Stimulated activated effector memory CD8-positive, alpha-beta T cell treated with anti-CD3 and anti-CD28 coated beads, Interleukin-12 subunit alpha, Interleukin-12 subunit beta, amount 100 ng/mL, for 72 hours (primary cell): Measurements from ENCODE around the gene KRTAP5-2.
"Not testable (repeated sequence)": the region's sequence is repeated elsewhere in the genome, so short reads cannot be mapped to it uniquely, and the experiment has no call there.

Experiments
- ATAC-seq: fragments of 150-1000 bp; cut with Tn5 transposase; 2 replicates; pipeline ENCODE4 v1.10.0; 2021
- DNase-seq, 2 donors: peaks; one replicate each; pipeline ENCODE4 v3.0.0; 2021 to 2022; ENCODE audit warnings: low spot score in 2 of 2
- H3K27ac Mint-ChIP-seq: one replicate; pipeline ENCODE4 v1.8.0; 2022; ENCODE audit warnings: mild to moderate bottlenecking, mixed read lengths
- H3K36me3 Mint-ChIP-seq: one replicate; pipeline ENCODE4 v1.8.0; 2022; ENCODE audit warnings: mild to moderate bottlenecking, mixed read lengths
- H3K4me1 Mint-ChIP-seq: one replicate; pipeline ENCODE4 v1.8.0; 2022; ENCODE audit warnings: mixed read lengths
- H3K4me3 Mint-ChIP-seq: one replicate; pipeline ENCODE4 v1.8.0; 2022; ENCODE audit warnings: mild to moderate bottlenecking, mixed read lengths
- H3K9me3 Mint-ChIP-seq: one replicate; pipeline ENCODE4 v1.8.0; 2022; ENCODE audit warnings: mixed read lengths

The KRTAP5-2 gene, protein sequence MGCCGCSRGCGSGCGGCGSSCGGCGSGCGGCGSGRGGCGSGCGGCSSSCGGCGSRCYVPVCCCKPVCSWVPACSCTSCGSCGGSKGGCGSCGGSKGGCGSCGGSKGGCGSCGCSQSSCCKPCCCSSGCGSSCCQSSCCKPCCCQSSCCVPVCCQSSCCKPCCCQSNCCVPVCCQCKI

DNA sequence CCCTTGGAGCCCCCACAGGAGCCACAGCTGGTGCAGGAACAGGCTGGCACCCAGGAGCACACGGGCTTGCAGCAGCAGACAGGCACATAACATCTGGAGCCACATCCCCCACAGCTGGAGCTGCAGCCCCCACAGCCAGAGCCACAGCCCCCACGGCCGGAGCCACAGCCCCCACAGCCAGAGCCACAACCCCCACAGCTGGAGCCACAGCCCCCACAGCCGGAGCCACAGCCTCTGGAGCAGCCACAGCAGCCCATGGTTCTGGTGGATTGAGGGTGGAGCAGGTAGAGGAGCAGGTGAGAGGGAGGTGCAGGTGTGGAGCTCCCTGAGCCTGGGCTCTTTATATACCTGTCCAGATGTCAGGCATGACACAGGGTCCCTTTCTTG is at the start of gene KRTAP5-2:
TSS of gene KRTAP5-2 (minus strand) at position 301 of the 387 bp plus-strand sequence. CDS start at position 257, 44 bp downstream.
- no peak for ATAC-seq
- H3K27ac Mint-ChIP-seq: peak within 1 kb of the TSS; percentile 40

DNA sequence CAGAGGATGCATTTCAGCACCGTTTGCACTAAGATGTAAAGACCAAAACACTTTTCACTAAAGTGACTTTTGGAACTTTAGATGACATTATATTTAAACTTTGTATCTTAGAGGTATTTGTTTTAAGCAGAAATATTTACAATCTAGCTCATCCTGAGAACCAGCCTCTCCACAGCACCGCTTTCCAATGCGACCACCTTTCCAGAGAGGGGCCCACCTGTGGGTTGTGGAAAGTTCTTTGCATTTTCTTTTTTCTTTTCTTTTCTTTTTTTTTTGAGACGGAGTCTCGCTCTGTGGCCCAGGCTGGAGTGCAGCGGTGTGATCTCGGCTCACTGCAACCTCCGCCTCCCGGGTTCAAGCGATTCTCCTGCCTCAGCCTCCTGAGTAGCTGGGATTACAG is 48.4 kb upstream of the KRTAP5-2 start:
- not testable (repeated sequence) for H3K4me3 Mint-ChIP-seq, H3K9me3 Mint-ChIP-seq, H3K4me1 Mint-ChIP-seq, DNase-seq, ATAC-seq, H3K36me3 Mint-ChIP-seq, H3K27ac Mint-ChIP-seq

More for the DNA sequence above, at the start of gene KRTAP5-2:
- no peak for DNase-seq
- Mint-ChIP-seq H3K9me3 (no peaks in the 10 kb centered on the region), H3K4me1 (peaks cover 36% of the 10 kb centered on the region), H3K4me3 (no peak within 1 kb of the TSS), H3K36me3 (no peaks in the 10 kb centered on the region)

- Mint-ChIP-seq H3K36me3 (no peaks in the 10 kb centered on the region), H3K4me3 (no peak overlapping the region), H3K9me3 (no peaks in the 10 kb centered on the region), H3K4me1 (peaks cover under 1% of the 10 kb centered on the region), H3K27ac (no peak overlapping the region)
- no peak for ATAC-seq
- DNase-seq: no peak
Measured at GRCh38 chr11:1645357-1645821, 47.3 kb upstream of the KRTAP5-2 start.

DNA sequence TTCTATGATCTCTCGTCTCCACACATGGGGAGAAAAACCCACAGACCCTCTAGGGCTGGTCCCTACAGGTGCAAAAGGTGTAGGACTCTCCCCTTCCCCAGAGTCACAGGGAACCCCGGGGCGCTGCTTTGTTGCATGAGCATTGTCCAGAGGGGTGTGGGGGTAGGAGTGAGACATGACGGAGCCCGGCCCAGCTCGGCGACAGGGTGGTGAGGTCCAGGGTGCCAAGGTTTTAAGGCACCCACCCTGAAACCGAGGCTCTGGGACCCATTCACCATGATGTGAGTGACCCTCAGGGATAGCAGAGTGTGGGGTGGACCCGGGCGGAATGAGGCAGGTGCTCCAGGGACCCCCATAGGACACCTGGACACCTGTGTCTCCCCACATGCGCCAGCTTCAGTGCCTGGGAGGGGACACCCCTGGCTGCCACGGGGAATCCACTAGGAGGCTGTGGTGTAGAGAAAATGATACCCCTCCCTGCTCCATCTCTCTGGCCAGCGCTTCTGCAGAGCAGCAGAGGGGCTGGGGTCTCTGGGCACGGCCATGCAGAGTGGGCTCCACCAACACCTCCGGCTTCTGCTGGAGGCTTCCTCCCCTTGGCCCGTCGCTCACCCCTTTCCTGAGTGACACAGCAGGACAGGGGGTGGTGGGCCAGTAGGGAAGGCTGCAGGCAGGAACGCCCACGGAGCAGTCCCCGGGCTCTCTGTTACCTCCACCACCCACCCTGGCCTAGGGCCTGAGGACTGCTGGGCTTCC is 46.7 kb upstream of the KRTAP5-2 start:
- Mint-ChIP-seq H3K27ac (peak overlapping the region; percentile 32), H3K36me3 (no peaks in the 10 kb centered on the region), H3K4me1 (peaks cover 6% of the 10 kb centered on the region), H3K4me3 (no peak overlapping the region), H3K9me3 (no peaks in the 10 kb centered on the region)
- ATAC-seq: no peak
- DNase-seq: no peak

DNA sequence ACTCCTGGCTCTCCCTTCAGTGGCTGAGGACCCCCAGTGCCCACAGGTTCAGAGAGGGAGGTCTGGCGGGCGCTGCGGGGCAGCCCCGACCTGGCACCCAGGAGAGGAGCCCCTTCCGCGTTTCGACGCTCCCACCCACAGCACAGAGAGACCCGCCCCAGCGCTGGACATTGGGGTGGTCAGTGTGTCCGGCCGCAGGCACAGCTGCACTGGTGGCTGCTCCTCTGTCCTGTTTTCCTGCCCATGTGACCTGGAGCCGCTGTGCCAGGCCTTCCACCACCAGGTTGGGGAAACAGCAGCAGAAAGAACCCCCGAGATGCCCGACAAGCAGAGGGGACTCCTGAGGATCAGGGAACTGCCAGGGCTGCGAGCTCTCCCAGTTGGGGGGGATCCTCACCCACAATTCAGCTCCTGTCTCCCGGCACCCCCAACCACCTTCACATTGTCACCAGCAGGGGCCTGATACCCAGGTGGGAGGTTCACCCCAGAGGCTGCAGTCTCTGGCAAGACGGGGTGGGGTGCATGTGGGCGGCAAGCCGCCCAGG is 45.1 kb upstream of the KRTAP5-2 start:
- DNase-seq (no peak), ATAC-seq (no peak)
- Mint-ChIP-seq H3K4me3 (no peak overlapping the region), H3K4me1 (peaks cover 7% of the 10 kb centered on the region), H3K27ac (no peak overlapping the region), H3K36me3 (no peaks in the 10 kb centered on the region), H3K9me3 (no peaks in the 10 kb centered on the region)

GRCh38 chr11:1642288-1643145 is 44.4 kb upstream of the KRTAP5-2 start:
- no peak for ATAC-seq
- Mint-ChIP-seq H3K27ac (no peak overlapping the region), H3K4me3 (no peak overlapping the region)

GRCh38 chr11:1641096-1641495 is 43.0 kb upstream of the KRTAP5-2 start:
- ATAC-seq (no peak), DNase-seq (no peak)
- no peak overlapping the region for H3K27ac Mint-ChIP-seq
- no peaks in the 10 kb centered on the region for H3K36me3 Mint-ChIP-seq
- no peak overlapping the region for H3K4me3 Mint-ChIP-seq
- H3K9me3 Mint-ChIP-seq: no peaks in the 10 kb centered on the region
- H3K4me1 Mint-ChIP-seq: peaks cover 7% of the 10 kb centered on the region

More at GRCh38 chr11:1642288-1643145, 44.4 kb upstream of the KRTAP5-2 start:
- Mint-ChIP-seq H3K4me1 (peaks cover 7% of the 10 kb centered on the region), H3K9me3 (no peaks in the 10 kb centered on the region), H3K36me3 (no peaks in the 10 kb centered on the region)
- DNase-seq: no peak

DNA sequence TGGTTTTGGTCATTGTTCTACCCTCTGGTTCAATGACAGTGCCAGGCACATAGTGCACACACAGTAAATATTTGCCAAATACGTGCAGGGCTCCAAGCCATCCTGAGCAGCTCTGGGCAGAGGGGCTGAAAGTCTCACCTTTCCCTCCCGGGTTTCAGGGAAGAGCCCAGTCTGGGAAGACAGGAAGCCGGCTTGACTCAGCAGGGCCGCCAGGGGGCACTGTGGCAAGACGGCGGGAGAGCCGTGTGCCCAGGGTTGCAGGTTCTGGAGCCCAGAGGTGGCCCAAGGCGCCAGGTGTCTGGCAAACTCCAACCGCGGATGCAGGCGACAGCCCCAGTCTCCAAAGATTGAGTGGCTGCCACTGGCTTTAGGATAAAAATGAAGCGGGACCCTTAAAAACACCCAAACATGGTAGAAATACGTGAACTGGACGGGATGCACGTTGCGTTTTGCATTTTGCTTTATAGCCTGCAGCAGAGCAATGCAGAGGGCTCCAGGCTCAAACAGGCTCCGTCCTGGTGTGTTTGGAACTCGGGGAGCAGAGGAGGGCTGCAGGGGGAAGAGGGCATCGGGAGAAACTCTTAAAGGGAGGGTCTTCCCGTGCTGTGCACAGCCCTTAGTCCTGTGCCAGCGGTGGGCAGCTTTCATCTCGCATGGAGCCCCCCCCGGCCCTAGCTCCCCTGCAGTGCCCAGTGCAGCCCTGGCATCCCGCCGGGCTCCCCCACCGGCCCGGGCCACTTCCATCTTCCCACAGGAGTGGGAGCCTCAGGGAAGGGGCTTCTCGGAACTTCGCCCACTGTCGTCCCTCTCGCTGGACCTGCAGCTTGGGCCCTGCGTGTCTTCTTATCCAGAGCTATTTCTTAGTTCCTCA is 42.2 kb upstream of the KRTAP5-2 start:
- no peaks in the 10 kb centered on the region for H3K9me3 Mint-ChIP-seq
- H3K4me1 Mint-ChIP-seq: peaks cover 7% of the 10 kb centered on the region
- H3K36me3 Mint-ChIP-seq: no peaks in the 10 kb centered on the region
- no peak overlapping the region for H3K4me3 Mint-ChIP-seq
- DNase-seq: no peak
- ATAC-seq: no peak
- no peak overlapping the region for H3K27ac Mint-ChIP-seq

GRCh38 chr11:1639666-1640065 is 41.6 kb upstream of the KRTAP5-2 start:
- ATAC-seq (no peak), DNase-seq (no peak)
- no peaks in the 10 kb centered on the region for H3K36me3 Mint-ChIP-seq
- peaks cover 7% of the 10 kb centered on the region for H3K4me1 Mint-ChIP-seq
- no peaks in the 10 kb centered on the region for H3K9me3 Mint-ChIP-seq
- no peak overlapping the region for H3K27ac Mint-ChIP-seq
- no peak overlapping the region for H3K4me3 Mint-ChIP-seq

DNA sequence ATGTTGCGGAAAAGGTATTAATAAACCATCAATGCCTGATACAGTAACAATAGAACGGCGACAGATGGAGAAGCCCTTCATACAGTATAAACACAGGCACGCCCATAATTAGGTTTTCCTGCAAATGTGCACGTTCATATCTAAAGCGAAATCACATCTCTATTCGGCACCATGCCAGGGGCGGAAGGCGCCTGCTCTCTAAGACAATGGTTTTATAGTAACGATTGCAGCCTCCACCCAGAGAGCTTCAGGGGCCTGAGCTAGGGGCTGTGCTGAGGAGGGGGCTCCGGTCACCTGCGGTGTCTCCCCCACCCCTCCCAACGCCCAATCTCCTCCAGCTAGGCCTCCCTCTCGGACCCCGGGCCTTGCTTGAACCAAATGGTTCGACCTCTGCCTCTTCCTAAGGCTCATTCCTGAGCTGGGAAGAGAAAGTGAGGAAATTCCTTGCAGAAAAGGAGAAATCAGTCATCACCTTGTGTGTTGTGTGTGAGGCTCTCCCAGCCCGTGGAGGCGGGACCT is 41.1 kb upstream of the KRTAP5-2 start:
- no peak for ATAC-seq

GRCh38 chr11:1638344-1638743 is 40.2 kb upstream of the KRTAP5-2 start:
- Mint-ChIP-seq H3K27ac (no peak overlapping the region), H3K36me3 (no peaks in the 10 kb centered on the region), H3K4me3 (no peak overlapping the region), H3K4me1 (peaks cover 7% of the 10 kb centered on the region), H3K9me3 (no peaks in the 10 kb centered on the region)
- ATAC-seq (no peak), DNase-seq (no peak)

More for the DNA sequence above, 41.1 kb upstream of the KRTAP5-2 start:
- Mint-ChIP-seq H3K4me3 (no peak overlapping the region), H3K9me3 (no peaks in the 10 kb centered on the region), H3K4me1 (peaks cover 7% of the 10 kb centered on the region), H3K27ac (no peak overlapping the region), H3K36me3 (no peaks in the 10 kb centered on the region)
- DNase-seq: no peak

DNA sequence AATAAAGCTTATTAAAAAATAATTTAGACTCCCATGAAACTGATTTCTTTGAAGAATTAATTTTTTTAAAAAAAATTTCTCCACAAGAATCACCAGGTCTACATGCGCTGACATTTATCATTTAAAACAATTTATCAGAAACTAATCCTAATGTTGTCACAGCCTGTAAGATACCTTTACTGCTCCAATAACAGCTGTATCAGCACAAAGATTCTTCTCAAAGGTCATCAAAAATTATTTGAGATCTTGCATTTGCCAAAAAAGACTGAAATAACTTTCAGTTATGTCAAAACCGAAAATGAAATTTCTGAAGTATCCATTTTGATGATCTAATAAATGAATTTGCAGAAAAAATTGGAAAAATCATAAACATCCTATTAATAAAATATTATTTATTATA is 39.5 kb upstream of the KRTAP5-2 start:
- Mint-ChIP-seq H3K4me3 (no peak overlapping the region), H3K27ac (no peak overlapping the region), H3K4me1 (peaks cover 9% of the 10 kb centered on the region), H3K9me3 (no peaks in the 10 kb centered on the region), H3K36me3 (no peaks in the 10 kb centered on the region)
- DNase-seq (no peak), ATAC-seq (no peak)

GRCh38 chr11:1636291-1636950 is 38.3 kb upstream of the KRTAP5-2 start:
- Mint-ChIP-seq H3K4me1 (peaks cover 17% of the 10 kb centered on the region), H3K9me3 (no peaks in the 10 kb centered on the region), H3K36me3 (no peaks in the 10 kb centered on the region), H3K4me3 (no peak overlapping the region), H3K27ac (no peak overlapping the region)
- DNase-seq: no peak
- ATAC-seq: no peak

DNA sequence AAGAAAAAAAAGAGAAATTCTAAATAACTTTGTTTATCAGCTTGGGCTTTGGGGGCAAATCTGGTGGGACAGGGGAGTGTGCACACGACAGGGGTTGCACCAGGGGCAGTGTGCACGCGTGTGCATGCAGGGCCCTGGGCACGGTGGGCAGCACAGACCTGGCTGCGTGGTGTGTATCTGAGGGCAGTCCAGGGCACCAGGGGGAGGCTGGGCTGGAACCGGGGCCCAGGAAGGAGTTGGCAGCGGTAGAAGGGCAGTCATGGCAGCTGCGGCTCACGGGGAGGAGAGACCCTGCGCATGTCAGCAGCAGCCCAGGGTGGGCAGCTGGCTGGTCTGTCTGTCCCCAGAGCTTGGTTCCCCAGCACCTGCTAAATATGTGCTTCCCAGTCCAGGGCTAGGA is 35.8 kb upstream of the KRTAP5-2 start:
- peaks cover 16% of the 10 kb centered on the region for H3K4me1 Mint-ChIP-seq
- no peak overlapping the region for H3K27ac Mint-ChIP-seq
- DNase-seq: no peak
- H3K9me3 Mint-ChIP-seq: no peaks in the 10 kb centered on the region
- no peak for ATAC-seq
- no peaks in the 10 kb centered on the region for H3K36me3 Mint-ChIP-seq
- H3K4me3 Mint-ChIP-seq: no peak overlapping the region
